Neural cell (in vitro differentiated cells): Measurements from ENCODE around the gene HDAC9. TPM values are rescaled to one million over a fixed set of nuclear protein-coding genes. Genes with fewer than 3 reads are reported as not detected.

Experiments used
- H2AFZ ChIP-seq: fragments of 200-600, 300-800 bp; sonication (generic), shearing (Covaris generic); 2 replicates; pipeline ENCODE4 v1.6.0; 2014; ENCODE audit warnings: low read depth, mild to moderate bottlenecking, antibody characterized with exemption, low read length, moderate library complexity
- H3F3A ChIP-seq: fragments of 200-600 bp; shearing (Covaris generic); 2 replicates; pipeline ENCODE4 v1.6.1; 2016; ENCODE audit warnings: mild to moderate bottlenecking, moderate library complexity, mixed read lengths, antibody characterized with exemption, low read length; ENCODE audit not compliant: insufficient read depth, poor library complexity, severe bottlenecking
- H3K27ac ChIP-seq: fragments of 200-600, 300-800 bp; sonication (generic), shearing (Covaris generic); 2 replicates; pipeline ENCODE4 v1.5.1; 2014; ENCODE audit warnings: mild to moderate bottlenecking, low read length, moderate library complexity
- H3K27me3 ChIP-seq: fragments of 300-800, 200-600 bp; sonication (generic), shearing (Covaris generic); 2 replicates; pipeline ENCODE4 v1.6.0; 2014; ENCODE audit warnings: mild to moderate bottlenecking, low read depth, low read length, moderate library complexity; ENCODE audit not compliant: insufficient read depth
- H3K36me3 ChIP-seq: fragments of 300-800, 200-600 bp; sonication (generic), shearing (Covaris generic); 2 replicates; pipeline ENCODE4 v1.5.1; 2014; ENCODE audit warnings: mild to moderate bottlenecking, antibody characterized with exemption, low read length, moderate library complexity; ENCODE audit not compliant: insufficient read depth
- H3K4me2 ChIP-seq: fragments of 300-800, 200-600 bp; sonication (generic), shearing (Covaris generic); 2 replicates; pipeline ENCODE4 v1.6.0; 2014; ENCODE audit warnings: mild to moderate bottlenecking, low read length
- H3K4me3 ChIP-seq: fragments of 300-800, 200-600 bp; sonication (generic), shearing (Covaris generic); 2 replicates; pipeline ENCODE4 v1.5.1; 2014; ENCODE audit warnings: mild to moderate bottlenecking, low read length, moderate library complexity
- H3K79me2 ChIP-seq: fragments of 200-600 bp; shearing (Covaris generic); replicated peaks from 2 replicates; pipeline ENCODE4 v1.6.0; 2014; ENCODE audit warnings: mild to moderate bottlenecking, low read length, moderate library complexity; ENCODE audit not compliant: insufficient read depth
- H3K9ac ChIP-seq: fragments of 300-800, 200-600 bp; sonication (generic), shearing (Covaris generic); 2 replicates; pipeline ENCODE4 v1.6.1; 2016; ENCODE audit warnings: mild to moderate bottlenecking, low read length, mixed read lengths
- H3K9me2 ChIP-seq: fragments of 200-600 bp; shearing (Covaris generic); 2 replicates; pipeline ENCODE4 v1.6.1; 2016; ENCODE audit warnings: mild to moderate bottlenecking, low read length, mixed read lengths; ENCODE audit not compliant: insufficient read depth
- H3K9me3 ChIP-seq: fragments of 200-600, 300-800 bp; sonication (generic), shearing (Covaris generic); 2 replicates; pipeline ENCODE4 v1.6.1; 2016; ENCODE audit warnings: mild to moderate bottlenecking, mixed run types, low read length, moderate library complexity, mixed read lengths
- H4K20me1 ChIP-seq: fragments of 200-600 bp; shearing (Covaris generic); 2 replicates; pipeline ENCODE4 v1.6.1; 2016; ENCODE audit warnings: mild to moderate bottlenecking, mixed run types; ENCODE audit not compliant: insufficient read depth
- CTCF ChIP-seq: fragments of 450-650 bp; IDR thresholded peaks from 2 replicates; pipeline ENCODE4 v1.5.1; 2014; ENCODE audit warnings: antibody characterized with exemption, mild to moderate bottlenecking, moderate library complexity; ENCODE audit not compliant: poor library complexity, severe bottlenecking
- EP300 ChIP-seq: fragments of 450-650 bp; conservative IDR thresholded peaks from 2 replicates; pipeline ENCODE4 v1.6.1; 2014; ENCODE audit warnings: antibody characterized with exemption, mild to moderate bottlenecking, moderate library complexity; ENCODE audit not compliant: poor library complexity, severe bottlenecking
- EZH2 ChIP-seq: fragments of 200-600, 300-800 bp; shearing (Covaris generic), sonication (generic); IDR thresholded peaks from 2 replicates; pipeline ENCODE4 v1.6.1; 2014; ENCODE audit warnings: antibody characterized with exemption, low read length, borderline replicate concordance, mild to moderate bottlenecking; ENCODE audit not compliant: insufficient read depth, poor library complexity, severe bottlenecking
- MXI1 ChIP-seq: fragments of 450-650 bp; conservative IDR thresholded peaks from 2 replicates; pipeline ENCODE4 v1.6.1; 2014; ENCODE audit warnings: antibody characterized with exemption, mild to moderate bottlenecking; ENCODE audit not compliant: poor library complexity, severe bottlenecking
- POLR2AphosphoS5 ChIP-seq: IDR thresholded peaks from 2 replicates; pipeline ENCODE4 v1.6.1; 2012
- RAD21 ChIP-seq: fragments of 450-650 bp; conservative IDR thresholded peaks from 2 replicates; pipeline ENCODE4 v1.6.1; 2014; ENCODE audit warnings: antibody characterized with exemption, mild to moderate bottlenecking, moderate library complexity
- REST ChIP-seq: IDR thresholded peaks from 2 replicates; pipeline ENCODE4 v1.6.1; 2012; ENCODE audit warnings: borderline replicate concordance
- SMC3 ChIP-seq: fragments of 450-650 bp; conservative IDR thresholded peaks from 2 replicates; pipeline ENCODE4 v1.6.1; 2014; ENCODE audit warnings: antibody characterized with exemption, mild to moderate bottlenecking, moderate library complexity; ENCODE audit not compliant: poor library complexity
- TAF1 ChIP-seq: IDR thresholded peaks from 2 replicates; pipeline ENCODE4 v1.6.1; 2012; ENCODE audit warnings: low read depth
- polyA plus RNA-seq: library from polyadenylated mRNA; depleted of rRNA; stranded (reverse); fragments of >200 nt; gene quantifications from 2 replicates; pipeline ENCODE4 v1.2.3, GENCODE V29; 2014

The HDAC9 gene
- polyA plus RNA-seq, 1 donor from 2014 or later: 15.9 TPM

DNA sequence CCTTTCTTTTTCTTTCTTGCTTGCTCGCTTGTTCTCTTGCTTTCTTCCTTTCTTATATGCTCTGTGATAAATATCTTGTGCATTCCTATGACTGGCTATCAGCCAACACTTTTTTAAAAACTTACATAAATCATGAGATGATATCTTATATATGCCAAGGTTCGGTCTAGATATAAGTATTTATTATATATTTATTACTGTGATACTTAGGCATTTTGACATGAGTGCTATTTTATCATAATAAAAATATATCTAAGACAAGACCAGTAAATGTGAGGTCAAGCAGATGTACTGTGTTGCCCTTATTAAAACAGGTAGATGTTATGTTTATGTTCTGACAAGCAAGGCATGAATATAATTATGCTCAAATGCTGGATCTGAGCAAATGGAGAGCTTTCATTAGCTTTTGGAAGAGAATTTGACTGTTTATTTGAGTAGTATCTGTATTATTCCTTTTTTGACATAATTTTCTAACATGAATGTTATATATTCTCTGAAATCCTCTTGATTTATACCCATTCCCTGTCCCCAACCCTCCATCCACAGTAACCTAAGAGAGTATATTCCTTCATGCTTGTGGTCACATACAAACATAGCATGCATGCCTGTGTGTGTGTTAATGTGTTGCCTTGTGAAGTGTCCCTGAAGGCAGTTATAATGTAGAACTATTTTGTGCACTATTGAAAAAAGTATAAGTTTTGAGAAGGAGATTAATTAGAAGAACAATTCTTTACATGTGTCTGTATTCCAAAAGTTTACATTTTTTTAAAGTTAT, 158.0 kb downstream of the HDAC9 start:
- Histone ChIP-seq H3K27ac (no peak overlapping the region), H3K27me3 (no peaks in the 10 kb centered on the region), H3K4me3 (no peak overlapping the region), H4K20me1 (no peaks in the 10 kb centered on the region), H3K79me2 (no peaks in the 10 kb centered on the region), H2AFZ (no peak overlapping the region), H3K9ac (no peak overlapping the region), H3K9me3 (no peaks in the 10 kb centered on the region), H3K4me2 (no peak overlapping the region), H3K9me2 (no peaks in the 10 kb centered on the region), H3F3A (no peaks in the 10 kb centered on the region), H3K36me3 (no peaks in the 10 kb centered on the region)
- no peak for TF ChIP-seq TAF1
- TF ChIP-seq POLR2AphosphoS5: no peak
- no peak for TF ChIP-seq SMC3
- TF ChIP-seq MXI1: no peak
- TF ChIP-seq CTCF: no peak
- no peak for TF ChIP-seq EZH2
- no peak for TF ChIP-seq EP300
- TF ChIP-seq RAD21: no peak
- no peak for TF ChIP-seq REST

- no peak for TF ChIP-seq POLR2AphosphoS5
- no peak for TF ChIP-seq MXI1
- no peak for TF ChIP-seq REST
- no peak for TF ChIP-seq CTCF
- no peak for TF ChIP-seq TAF1
- TF ChIP-seq RAD21: no peak
- Histone ChIP-seq H3K4me3 (no peak overlapping the region), H3F3A (no peaks in the 10 kb centered on the region), H3K36me3 (no peaks in the 10 kb centered on the region), H3K9ac (no peak overlapping the region), H3K27ac (no peak overlapping the region), H3K9me3 (no peaks in the 10 kb centered on the region), H3K79me2 (no peaks in the 10 kb centered on the region), H4K20me1 (no peaks in the 10 kb centered on the region), H2AFZ (no peak overlapping the region), H3K27me3 (no peaks in the 10 kb centered on the region), H3K9me2 (no peaks in the 10 kb centered on the region), H3K4me2 (no peak overlapping the region)
Observed at GRCh38 chr7:18654709-18655108, 159.2 kb downstream of the HDAC9 start.
